Esophagus muscularis mucosa (tissue), 4 donors: ENCODE data around the gene TMEM121B. TPM values are rescaled to one million over a fixed set of nuclear protein-coding genes. Genes with fewer than 3 reads are reported as not detected.

Experiments
- DNase-seq: peaks from one replicate; pipeline ENCODE4 v3.0.0-alpha.2; 2017; ENCODE audit errors: extremely low spot score
- H3K27ac ChIP-seq, 4 donors: fragments of 200-600 bp; sonication (generic); replicated peaks in 1 of 4; 1 replicate in 3 of 4; 2 replicates in 1 of 4; pipeline ENCODE4 v1.5.1; 2016 to 2019; ENCODE audit warnings: mild to moderate bottlenecking in 1 of 4
- H3K27me3 ChIP-seq, 4 donors: fragments of 200-600 bp; sonication (generic); one replicate each; pipeline versions ENCODE4 v1.5.1 to v1.6.0; 2016 to 2019
- H3K36me3 ChIP-seq, 4 donors: fragments of 200-600 bp; sonication (generic); one replicate each; pipeline ENCODE4 v1.5.1; 2016 to 2019
- H3K4me1 ChIP-seq, 4 donors: fragments of 200-600 bp; sonication (generic); one replicate each; pipeline ENCODE4 v1.5.1; 2016 to 2019
- H3K4me3 ChIP-seq, 4 donors: fragments of 200-600 bp; sonication (generic); 1 replicate in 2 of 4; 2 replicates in 2 of 4; pipeline ENCODE4 v1.5.1; 2016 to 2019; ENCODE audit warnings: mild to moderate bottlenecking in 4 of 4, moderate library complexity in 1 of 4
- H3K9me3 ChIP-seq, 4 donors: fragments of 200-600 bp; sonication (generic); 1 replicate in 3 of 4; 2 replicates in 1 of 4; pipeline ENCODE4 v1.5.1; 2016 to 2019
- EP300 ChIP-seq: sonication (generic); formaldehyde crosslinking; IDR thresholded peaks from one replicate; pipeline ENCODE4 v1.6.1; 2017; ENCODE audit warnings: antibody characterized with exemption
- POLR2A ChIP-seq: fragments of 450-650 bp; IDR thresholded peaks from one replicate; pipeline ENCODE4 v1.6.1; 2017; ENCODE audit warnings: antibody characterized with exemption, moderate library complexity, mild to moderate bottlenecking, low read depth
- POLR2AphosphoS5 ChIP-seq, 2 donors: sonication (generic); formaldehyde crosslinking; IDR thresholded peaks; one replicate each; pipeline ENCODE4 v1.6.1; 2017; ENCODE audit warnings: antibody characterized with exemption in 2 of 2
- WGBS: methylation state at CpG from one replicate; pipeline ENCODE4 v1.1.5; 2018; 5-methylcytosine and 5-hydroxymethylcytosine counted together
- intact Hi-C: fragments of 100-400 bp; cut with DNase I; formaldehyde crosslinking; loops from one replicate; pipeline ENCODE4 v1.15.1; 2023
- total RNA-seq, 4 donors: library from RNA; depleted of rRNA; stranded (reverse); fragments of >200 nt; gene quantifications; one replicate each; pipeline versions ENCODE4 v1.1.0 to v1.2.1, GENCODE V29; 2016
- TF ChIP-seq, protein P1 (sequence below), 3 experiments: fragments of 200-600 bp in 2 of 3; fragments of 450-650 bp in 1 of 3; sonication (generic) in 2 of 3; IDR thresholded peaks; one replicate each; pipeline ENCODE4 v1.5.1; 2017 to 2019; ENCODE audit warnings: antibody characterized with exemption in 3 of 3, mild to moderate bottlenecking in 2 of 3, moderate library complexity in 1 of 3

TMEM121B gene
- total RNA-seq, 4 donors from 2014 or later, result 0.32 to 0.50 (median 0.41) TPM

GRCh38 chr22:17161991-17162390 is 40.8 kb upstream of the TMEM121B start:
- H3K36me3 ChIP-seq, result no peaks in the 10 kb centered on the region
- no peak for TF ChIP-seq POLR2AphosphoS5 (IDR thresholded peaks at IDR 0.05)
- no peak for TF ChIP-seq POLR2A
- TF ChIP-seq, protein P1, sequence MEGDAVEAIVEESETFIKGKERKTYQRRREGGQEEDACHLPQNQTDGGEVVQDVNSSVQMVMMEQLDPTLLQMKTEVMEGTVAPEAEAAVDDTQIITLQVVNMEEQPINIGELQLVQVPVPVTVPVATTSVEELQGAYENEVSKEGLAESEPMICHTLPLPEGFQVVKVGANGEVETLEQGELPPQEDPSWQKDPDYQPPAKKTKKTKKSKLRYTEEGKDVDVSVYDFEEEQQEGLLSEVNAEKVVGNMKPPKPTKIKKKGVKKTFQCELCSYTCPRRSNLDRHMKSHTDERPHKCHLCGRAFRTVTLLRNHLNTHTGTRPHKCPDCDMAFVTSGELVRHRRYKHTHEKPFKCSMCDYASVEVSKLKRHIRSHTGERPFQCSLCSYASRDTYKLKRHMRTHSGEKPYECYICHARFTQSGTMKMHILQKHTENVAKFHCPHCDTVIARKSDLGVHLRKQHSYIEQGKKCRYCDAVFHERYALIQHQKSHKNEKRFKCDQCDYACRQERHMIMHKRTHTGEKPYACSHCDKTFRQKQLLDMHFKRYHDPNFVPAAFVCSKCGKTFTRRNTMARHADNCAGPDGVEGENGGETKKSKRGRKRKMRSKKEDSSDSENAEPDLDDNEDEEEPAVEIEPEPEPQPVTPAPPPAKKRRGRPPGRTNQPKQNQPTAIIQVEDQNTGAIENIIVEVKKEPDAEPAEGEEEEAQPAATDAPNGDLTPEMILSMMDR (IDR thresholded peaks at IDR 0.05), result no peak
- no peak for TF ChIP-seq EP300
- H3K27ac ChIP-seq, result no peak overlapping the region
- intact Hi-C loops, result no loop called here
- peaks cover 21 to 27% (median 25%) of the 10 kb centered on the region in 4 donors for H3K4me1 ChIP-seq
- no peak overlapping the region for H3K4me3 ChIP-seq
- no peaks in the 10 kb centered on the region for H3K9me3 ChIP-seq
- WGBS, result 92% methylated on average over 3 of the region's 3 CpGs
- no peaks in the 10 kb centered on the region for H3K27me3 ChIP-seq
- no peak for DNase-seq

- H3K9me3 ChIP-seq, result no peaks in the 10 kb centered on the region
- TF ChIP-seq POLR2AphosphoS5 (IDR thresholded peaks at IDR 0.05) (no peak), EP300 (no peak), POLR2A (no peak)
- TF ChIP-seq, protein P1 (IDR thresholded peaks at IDR 0.05), result no peak
- H3K27me3 ChIP-seq, result no peaks in the 10 kb centered on the region
- intact Hi-C loops, result loop anchor here (5.0 kb wide), 1 partner anchor 72 kb away; no protein-coding TSS in a partner anchor
- H3K36me3 ChIP-seq, result no peaks in the 10 kb centered on the region
- H3K4me3 ChIP-seq, result peak overlapping the region; percentile 71 to 90 (median 76)
- peaks cover 30 to 42% (median 41%) of the 10 kb centered on the region in 4 donors for H3K4me1 ChIP-seq
- no peak for DNase-seq
- peak overlapping the region; percentile 89 to 96 (median 92) for H3K27ac ChIP-seq
- WGBS, result 32% methylated on average over 3 of the region's 35 CpGs
Observed at GRCh38 chr22:17159504-17159951, 38.4 kb upstream of the TMEM121B start.

DNA sequence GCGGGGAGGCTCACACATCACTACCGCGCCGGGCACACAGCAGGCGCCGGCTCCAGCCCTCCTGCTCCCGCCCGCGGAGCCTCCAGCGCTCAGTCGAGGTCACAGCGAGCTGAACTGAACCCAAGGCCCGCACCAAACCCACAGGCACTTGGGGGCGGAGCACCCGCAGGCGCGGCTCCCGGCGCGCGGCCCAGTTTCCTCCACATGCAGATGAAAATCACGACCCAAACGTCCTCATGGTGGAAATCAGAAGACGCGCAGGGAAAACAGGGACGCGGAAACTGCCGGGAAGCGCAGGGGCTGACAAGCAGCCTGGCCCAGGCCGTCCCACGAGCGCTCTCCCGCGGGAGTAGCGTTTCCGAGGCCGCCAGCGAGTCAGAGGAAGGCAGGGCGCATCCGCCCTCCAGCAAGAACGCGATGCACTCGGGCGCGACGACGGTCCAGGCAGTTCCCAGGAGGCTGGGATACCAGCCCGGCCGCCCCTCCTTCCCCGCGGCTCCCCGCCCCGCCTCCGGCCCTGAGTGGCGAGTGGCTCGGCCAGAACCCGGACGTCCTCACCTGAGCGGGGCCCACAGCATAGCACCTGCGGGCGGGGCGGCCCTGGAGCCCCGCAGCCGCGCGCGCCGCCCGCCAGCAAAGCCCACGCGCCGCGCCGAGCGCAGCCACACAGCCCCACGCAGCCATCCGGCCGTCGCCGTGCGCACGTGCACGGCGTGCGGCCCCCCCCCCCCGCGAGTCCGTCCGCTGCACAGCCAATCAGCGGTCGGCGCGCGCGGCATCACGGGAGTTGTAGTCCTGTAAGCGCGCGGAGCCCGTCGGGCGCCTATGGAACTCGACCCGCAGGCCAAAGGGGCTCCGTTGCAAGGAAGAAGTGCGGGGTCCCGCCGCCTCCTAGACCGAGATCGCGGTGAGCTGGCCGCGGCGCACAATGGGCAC is 37.7 kb upstream of the TMEM121B start, which contains the start of gene HDHD5:
Gene HDHD5 (minus strand): TSS at position 710 of the 936 bp plus-strand sequence. CDS start 26 bp downstream, at position 684.
- no CpG with 5 or more reads among the region's 114 CpGs for WGBS
- Histone ChIP-seq H3K27me3 (no peaks in the 10 kb centered on the region), H3K9me3 (no peaks in the 10 kb centered on the region), H3K27ac (peak within 1 kb of the TSS; percentile 89 to 96 (median 92)), H3K36me3 (no peaks in the 10 kb centered on the region), H3K4me3 (peak within 1 kb of the TSS; percentile 71 to 90 (median 76)), H3K4me1 (peaks cover 30 to 42% (median 41%) of the 10 kb centered on the region in 4 donors)
- TF ChIP-seq POLR2AphosphoS5 (IDR thresholded peaks at IDR 0.05) (peak; percentile 58 to 64), POLR2A (no peak)
- intact Hi-C loops, result loop anchor here (5.0 kb wide), 1 partner anchor 72 kb away; no protein-coding TSS in a partner anchor
- peak; percentile 97 for DNase-seq

DNA sequence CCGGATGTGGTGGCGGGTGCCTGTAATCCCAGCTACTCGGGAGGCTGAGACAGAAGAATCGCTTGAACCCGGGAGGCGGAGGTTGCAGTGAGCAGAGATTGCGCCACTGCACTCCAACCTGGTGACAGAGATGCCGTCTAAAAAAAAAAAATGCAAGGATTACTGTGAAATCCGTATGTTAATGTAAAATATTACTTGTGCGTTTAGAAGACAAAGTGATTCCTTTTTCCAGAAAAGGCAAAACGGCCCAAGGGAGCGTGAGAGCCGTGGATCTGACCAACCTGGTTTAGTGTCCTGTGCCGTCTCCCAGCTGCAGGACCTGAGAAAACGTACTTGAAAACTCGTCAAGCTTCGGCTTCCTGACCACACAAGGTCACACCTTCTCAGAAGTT is 37.0 kb upstream of the TMEM121B start:
- H3K4me3 ChIP-seq, result peak overlapping the region; percentile 71 to 90 (median 76)
- H3K4me1 ChIP-seq, result peaks cover 33 to 47% (median 43%) of the 10 kb centered on the region in 4 donors
- H3K27me3 ChIP-seq, result no peaks in the 10 kb centered on the region
- H3K36me3 ChIP-seq, result no peaks in the 10 kb centered on the region
- H3K9me3 ChIP-seq, result no peaks in the 10 kb centered on the region
- DNase-seq, result no peak
- H3K27ac ChIP-seq, result peak overlapping the region; percentile 89 to 96 (median 92)
- TF ChIP-seq EP300, result no peak
- TF ChIP-seq POLR2A, result no peak
- TF ChIP-seq POLR2AphosphoS5 (IDR thresholded peaks at IDR 0.05), result no peak
- TF ChIP-seq, protein P1 (IDR thresholded peaks at IDR 0.05), result no peak
- WGBS, result 53% methylated on average over 16 of the region's 17 CpGs
- intact Hi-C loops, result loop anchor here (5.0 kb wide), 1 partner anchor 71 kb away; no protein-coding TSS in a partner anchor

DNA sequence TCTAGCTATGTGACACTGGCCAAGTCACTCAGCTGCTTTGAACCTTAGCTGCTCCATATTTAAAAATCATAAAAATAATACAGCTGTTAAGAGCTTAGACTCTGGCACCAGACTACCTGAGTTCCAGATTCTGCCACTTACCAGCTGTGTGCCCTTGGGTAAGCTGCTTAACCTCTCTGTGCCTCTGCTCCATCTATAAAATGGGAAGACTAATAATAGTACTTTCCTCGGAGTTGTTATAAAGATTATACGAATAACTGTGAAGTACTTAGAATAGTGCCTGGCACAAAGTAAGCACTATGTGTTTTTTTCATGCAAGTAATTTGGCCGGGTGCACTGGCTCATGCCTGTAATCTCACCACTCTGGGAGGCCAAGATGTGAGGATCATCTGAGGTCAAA is 36.6 kb upstream of the TMEM121B start:
- intact Hi-C loops, result loop anchor here (5.0 kb wide), 1 partner anchor 70 kb away; no protein-coding TSS in a partner anchor
- Histone ChIP-seq H3K4me1 (peaks cover 37 to 51% (median 45%) of the 10 kb centered on the region in 4 donors), H3K9me3 (no peaks in the 10 kb centered on the region), H3K27me3 (no peaks in the 10 kb centered on the region), H3K4me3 (peak overlapping the region; percentile 71 to 90 (median 76)), H3K36me3 (no peaks in the 10 kb centered on the region), H3K27ac (peak overlapping the region in 3 of 4 donors; percentile 89 to 96 (median 90))
- WGBS, result 91% methylated on average over 3 of the region's 3 CpGs
- DNase-seq, result no peak
- TF ChIP-seq, protein P1 (IDR thresholded peaks at IDR 0.05), result no peak
- TF ChIP-seq POLR2A (no peak), POLR2AphosphoS5 (IDR thresholded peaks at IDR 0.05) (no peak), EP300 (no peak)
